Measurements from ENCODE around the gene RAB15.

- no peak for TF ChIP-seq CTCF (IDR thresholded peaks at IDR 0.05)
- TF ChIP-seq POLR2A (IDR thresholded peaks at IDR 0.05), result no peak
Measured at GRCh38 chr14:64968167-64968566, 4.0 kb downstream of the RAB15 start.
